PC-3 (cell line): ENCODE data around the gene SPINT3. TPM values are rescaled to one million over a fixed set of nuclear protein-coding genes. Genes with fewer than 3 reads are reported as not detected.
A peak's percentile ranks its signal among the peaks of the same experiment; 100 is the strongest.

ENCODE experiments used
- ATAC-seq: fragments of 200-7000 bp; cut with Tn5 transposase; 2 replicates; pipeline ENCODE4 v1.9.1; 2020; ENCODE audit warnings: mild to moderate bottlenecking, moderate library complexity
- BruUV-seq: library from RNA; stranded (reverse); fragments of 400-500 nt; replicated peaks from 2 replicates; lab custom pipeline; 2021; lab: Mats Ljungman, UMichigan
- CTCF ChIA-PET: fragments of 300-600 bp; sonication (Branson Sonifier 250); formaldehyde crosslinking; loops from one replicate; lab custom pipeline; 2022; ENCODE audit warnings: antibody characterized with exemption; lab: Charles Lee
- POLR2A ChIA-PET: fragments of 300-600 bp; sonication (Branson Sonifier 250); formaldehyde crosslinking; loops from one replicate; lab custom pipeline; 2022; ENCODE audit warnings: antibody characterized with exemption; ENCODE audit not compliant: unreplicated experiment; lab: Charles Lee
- DNase-seq: peaks from one replicate; pipeline ENCODE4 v3.0.0-alpha.2; 2015
- H2AFZ ChIP-seq: fragments of 300-600 bp; sonication (generic); 2 replicates; pipeline ENCODE4 v1.6.0; 2016; ENCODE audit warnings: antibody characterized with exemption, low read length
- H3F3A ChIP-seq: fragments of 300-600 bp; sonication (generic); one replicate; pipeline ENCODE4 v1.6.0; 2017; ENCODE audit warnings: antibody characterized with exemption, low read length, control low read depth, mild to moderate bottlenecking; ENCODE audit not compliant: unreplicated experiment
- H3K27ac ChIP-seq: fragments of 300-600 bp; sonication (generic); 2 replicates; pipeline ENCODE4 v1.5.1; 2016; ENCODE audit warnings: mild to moderate bottlenecking, low read length
- H3K27me3 ChIP-seq: fragments of 300-600 bp; sonication (generic); 2 replicates; pipeline ENCODE4 v1.6.1; 2016; ENCODE audit warnings: low read length, mixed read lengths
- H3K36me3 ChIP-seq: fragments of 300-600 bp; sonication (generic); 2 replicates; pipeline ENCODE4 v1.6.1; 2016; ENCODE audit warnings: low read depth, mixed run types, low read length, mixed read lengths
- H3K4me1 ChIP-seq: fragments of 300-600 bp; sonication (generic); 2 replicates; pipeline ENCODE4 v1.5.1; 2016; ENCODE audit warnings: low read length; ENCODE audit not compliant: insufficient read depth
- H3K4me2 ChIP-seq: fragments of 300-600 bp; sonication (generic); 2 replicates; pipeline ENCODE4 v1.6.0; 2016; ENCODE audit warnings: low read length
- H3K4me3 ChIP-seq: fragments of 300-600 bp; sonication (generic); 2 replicates; pipeline ENCODE4 v1.5.1; 2016; ENCODE audit warnings: mild to moderate bottlenecking, low read length, mixed read lengths
- H3K79me2 ChIP-seq: fragments of 300-600 bp; sonication (generic); 2 replicates; pipeline ENCODE4 v1.6.1; 2017; ENCODE audit warnings: low read length, mixed read lengths
- H3K9ac ChIP-seq: fragments of 300-600 bp; sonication (generic); 2 replicates; pipeline ENCODE4 v1.6.0; 2016; ENCODE audit warnings: mild to moderate bottlenecking, low read length
- H3K9me2 ChIP-seq: fragments of 300-600 bp; sonication (generic); replicated peaks from 2 replicates; pipeline ENCODE4 v1.6.1; 2016; ENCODE audit warnings: mixed run types, low read length, mixed read lengths
- H3K9me3 ChIP-seq: fragments of 300-600 bp; sonication (generic); 2 replicates; pipeline ENCODE4 v1.6.1; 2016; ENCODE audit warnings: low read length, mixed read lengths
- H4K20me1 ChIP-seq: fragments of 300-600 bp; sonication (generic); 2 replicates; pipeline ENCODE4 v1.6.1; 2016; ENCODE audit warnings: low read length, mixed read lengths
- CTCF ChIP-seq: fragments of 300-600 bp; sonication (generic); conservative IDR thresholded peaks from 2 replicates; pipeline ENCODE4 v1.5.1; 2017; ENCODE audit warnings: antibody characterized with exemption, low read depth, mild to moderate bottlenecking, low read length
- EZH2 ChIP-seq: fragments of 300-600 bp; sonication (generic); IDR thresholded peaks from one replicate; pipeline ENCODE4 v1.6.1; 2017; ENCODE audit warnings: antibody characterized with exemption, mild to moderate bottlenecking, low read length; ENCODE audit not compliant: unreplicated experiment
- EZH2phosphoT487 ChIP-seq: fragments of 300-600 bp; sonication (generic); IDR thresholded peaks from 2 replicates; pipeline ENCODE4 v1.6.1; 2018; ENCODE audit warnings: mild to moderate bottlenecking, antibody characterized with exemption, low read length, borderline replicate concordance
- intact Hi-C: fragments of 100-400 bp; cut with micrococcal nuclease; formaldehyde crosslinking; loops from 2 replicates; pipeline ENCODE4 v1.9.0; 2023
- total RNA-seq: library from RNA; depleted of rRNA; stranded (reverse); fragments of >200 nt; gene quantifications from 2 replicates; pipeline ENCODE4 v1.2.3, GENCODE V29; 2014

SPINT3 gene
- total RNA-seq, 1 experiment from 2014 or later: not detected

DNA sequence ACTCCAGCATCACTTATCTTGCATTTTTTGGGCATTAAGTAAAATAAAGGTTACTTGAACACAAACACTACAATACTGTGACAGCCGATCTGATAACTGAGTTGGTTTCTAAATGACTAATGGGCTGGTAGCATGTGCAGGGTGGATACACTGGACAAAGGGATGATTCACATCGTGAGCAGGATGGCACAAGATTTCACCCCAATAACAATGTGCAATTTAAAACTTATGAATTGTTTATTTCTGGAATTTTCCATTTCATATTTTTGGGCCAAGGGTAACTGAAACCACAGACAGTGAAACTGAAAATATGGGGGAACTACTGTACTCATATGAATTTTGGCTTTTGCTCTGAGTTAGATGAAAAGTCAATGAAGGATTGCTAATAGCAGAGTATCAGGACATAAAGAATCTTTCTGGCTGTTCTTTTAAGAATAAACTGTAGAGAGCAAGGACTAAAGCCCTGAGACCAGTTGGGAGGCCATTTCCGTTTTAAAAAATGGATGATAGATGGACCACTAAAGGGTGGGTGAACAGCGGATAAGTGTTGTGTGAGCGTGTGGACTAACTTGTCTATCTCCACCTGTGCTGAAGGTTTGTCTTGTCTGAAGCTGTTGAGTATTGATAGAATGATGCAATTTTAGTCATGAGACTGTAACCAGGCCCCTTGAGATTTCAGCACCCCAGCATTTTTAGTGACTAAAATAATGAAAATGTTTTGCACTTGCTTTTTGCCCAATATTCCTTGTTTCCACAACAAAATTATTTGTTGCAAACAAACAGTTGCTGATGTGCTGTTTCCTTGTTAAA, 8.2 kb downstream of the SPINT3 start:
- no peak overlapping the region for H2AFZ ChIP-seq
- H3K36me3 ChIP-seq: no peaks in the 10 kb centered on the region
- DNase-seq (peak; percentile 83), ATAC-seq (peak; percentile 91)
- no TSS peak for BruUV-seq
- no peaks in the 10 kb centered on the region for H3K9me2 ChIP-seq
- H3K4me3 ChIP-seq: no peak overlapping the region
- H3K9me3 ChIP-seq: no peaks in the 10 kb centered on the region
- H3K79me2 ChIP-seq: no peaks in the 10 kb centered on the region
- H3K4me1 ChIP-seq: peaks cover 21% of the 10 kb centered on the region
- ChIA-PET POLR2A (no interaction called here), CTCF (no interaction called here)
- TF ChIP-seq CTCF (no peak), EZH2 (no peak), EZH2phosphoT487 (no peak)
- peak overlapping the region; percentile 83 for H3K27ac ChIP-seq
- intact Hi-C loops: no loop called here
- no peaks in the 10 kb centered on the region for H4K20me1 ChIP-seq
- no peaks in the 10 kb centered on the region for H3F3A ChIP-seq
- H3K27me3 ChIP-seq: no peaks in the 10 kb centered on the region
- H3K9ac ChIP-seq: peak overlapping the region; percentile 47
- H3K4me2 ChIP-seq: peak overlapping the region; percentile 4; the same call in 1 of the 2 replicates

DNA sequence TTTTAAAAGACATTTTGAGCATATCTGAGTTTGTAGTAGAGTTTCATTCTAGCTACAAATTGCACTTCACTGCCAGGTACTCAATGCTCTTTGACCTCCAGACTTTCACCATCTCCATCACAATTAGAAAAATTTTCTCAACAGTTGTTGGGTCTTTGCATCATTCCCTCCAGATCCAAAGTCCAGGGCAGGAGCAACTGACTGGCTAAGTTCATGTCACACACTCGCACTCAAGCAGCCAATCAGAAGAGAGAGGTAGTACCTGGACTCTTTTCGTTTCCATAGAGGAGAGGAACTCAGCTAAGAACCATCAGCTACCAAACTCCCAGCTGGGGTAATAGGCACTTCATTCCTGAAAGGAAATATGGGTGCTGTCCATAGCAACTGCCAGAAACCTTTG, 9.0 kb downstream of the SPINT3 start:
- POLR2A ChIA-PET: no interaction called here

More for the DNA sequence above, 9.0 kb downstream of the SPINT3 start:
- DNase-seq (no peak), ATAC-seq (no peak)
- H2AFZ ChIP-seq: no peak overlapping the region
- intact Hi-C loops: no loop called here
- peaks cover 21% of the 10 kb centered on the region for H3K4me1 ChIP-seq
- no peaks in the 10 kb centered on the region for H3K9me2 ChIP-seq
- H3F3A ChIP-seq: no peaks in the 10 kb centered on the region
- H3K9ac ChIP-seq: peak overlapping the region; percentile 20; the same call in 1 of the 2 replicates
- no peaks in the 10 kb centered on the region for H3K79me2 ChIP-seq
- H3K27ac ChIP-seq: peak overlapping the region; percentile 67
- H3K4me2 ChIP-seq: peak overlapping the region; percentile 25
- no peaks in the 10 kb centered on the region for H3K9me3 ChIP-seq
- H3K36me3 ChIP-seq: no peaks in the 10 kb centered on the region
- CTCF ChIA-PET: no interaction called here
- no peaks in the 10 kb centered on the region; the same call in 1 of the 2 replicates for H3K27me3 ChIP-seq
- TF ChIP-seq EZH2: no peak
- no peak for TF ChIP-seq CTCF
- TF ChIP-seq EZH2phosphoT487: no peak
- no peaks in the 10 kb centered on the region for H4K20me1 ChIP-seq
- BruUV-seq: no TSS peak
- H3K4me3 ChIP-seq: no peak overlapping the region
